SK-N-SH treated with all-trans-retinoic acid at 6 μM for 48 hours (cell line): ENCODE results near the gene PIGP.

Experiments used
- BACH2 ChIP-seq: fragments of 250-450 bp; sonication (Bioruptor Pico); IDR thresholded peaks from 2 replicates; pipeline ENCODE4 v1.9.0; 2021; ENCODE audit warnings: mild to moderate bottlenecking, borderline replicate concordance
- ESRRG ChIP-seq: fragments of 250-450 bp; sonication (Bioruptor Pico); IDR thresholded peaks from 2 replicates; pipeline ENCODE4 v1.6.1; 2021; ENCODE audit warnings: mild to moderate bottlenecking
- PATZ1 ChIP-seq: fragments of 250-450 bp; sonication (Bioruptor Pico); IDR thresholded peaks from 2 replicates; pipeline ENCODE4 v1.8.0; 2020; ENCODE audit warnings: mild to moderate bottlenecking, moderate library complexity, borderline replicate concordance
- RARB ChIP-seq: fragments of 250-450 bp; sonication (Bioruptor Pico); IDR thresholded peaks from 2 replicates; pipeline ENCODE4 v1.8.0; 2021; ENCODE audit warnings: mild to moderate bottlenecking, moderate library complexity
- SNAI2 ChIP-seq: fragments of 250-450 bp; sonication (Bioruptor Pico); IDR thresholded peaks from 2 replicates; pipeline ENCODE4 v1.5.0; 2020; ENCODE audit warnings: mild to moderate bottlenecking, moderate library complexity
- TCF4 ChIP-seq: fragments of 250-450 bp; sonication (Bioruptor Pico); IDR thresholded peaks from 2 replicates; pipeline ENCODE4 v1.8.0; 2021; ENCODE audit warnings: mild to moderate bottlenecking, moderate library complexity, borderline replicate concordance
- ZC3H10 ChIP-seq: fragments of 250-450 bp; sonication (Bioruptor Pico); IDR thresholded peaks from 2 replicates; pipeline ENCODE4 v1.5.1; 2021; ENCODE audit warnings: mild to moderate bottlenecking, moderate library complexity
- ZFP3 ChIP-seq: fragments of 250-450 bp; sonication (Bioruptor Pico); IDR thresholded peaks from 2 replicates; pipeline ENCODE4 v1.5.0; 2020; ENCODE audit warnings: mild to moderate bottlenecking, moderate library complexity
- ZNF70 ChIP-seq: fragments of 450-650 bp; formaldehyde crosslinking; IDR thresholded peaks from 2 replicates; pipeline ENCODE4 v1.5.0; 2020; ENCODE audit warnings: mild to moderate bottlenecking, moderate library complexity
- ZNF8 ChIP-seq: fragments of 450-650 bp; formaldehyde crosslinking; IDR thresholded peaks from 2 replicates; pipeline ENCODE4 v1.5.0; 2020; ENCODE audit warnings: mild to moderate bottlenecking, moderate library complexity

GRCh38 chr21:37074546-37074945 is 1.7 kb upstream of the PIGP start:
- no peak for TF ChIP-seq ZNF70
- TF ChIP-seq RARB (CRISPR knock-in tag), result no peak
- no peak for TF ChIP-seq ZFP3 (CRISPR knock-in tag)
- no peak for TF ChIP-seq TCF4 (CRISPR knock-in tag)
- no peak for TF ChIP-seq BACH2 (CRISPR knock-in tag)
- no peak for TF ChIP-seq PATZ1 (CRISPR knock-in tag)
- TF ChIP-seq ZNF8 (CRISPR knock-in tag), result no peak
- TF ChIP-seq SNAI2 (CRISPR knock-in tag), result no peak
- no peak for TF ChIP-seq ESRRG (CRISPR knock-in tag)
- TF ChIP-seq ZC3H10 (CRISPR knock-in tag), result no peak
